Measurements from ENCODE around the gene NDUFS6. TPM values are rescaled to one million over a fixed set of nuclear protein-coding genes. Genes with fewer than 3 reads are reported as not detected.
"Not testable (repeated sequence)": the region's sequence is repeated elsewhere in the genome, so short reads cannot be mapped to it uniquely, and the experiment has no call there.

Gene NDUFS6
- total and polyA plus RNA-seq, 2 experiments from 2014 or later = 141 to 371 TPM

DNA sequence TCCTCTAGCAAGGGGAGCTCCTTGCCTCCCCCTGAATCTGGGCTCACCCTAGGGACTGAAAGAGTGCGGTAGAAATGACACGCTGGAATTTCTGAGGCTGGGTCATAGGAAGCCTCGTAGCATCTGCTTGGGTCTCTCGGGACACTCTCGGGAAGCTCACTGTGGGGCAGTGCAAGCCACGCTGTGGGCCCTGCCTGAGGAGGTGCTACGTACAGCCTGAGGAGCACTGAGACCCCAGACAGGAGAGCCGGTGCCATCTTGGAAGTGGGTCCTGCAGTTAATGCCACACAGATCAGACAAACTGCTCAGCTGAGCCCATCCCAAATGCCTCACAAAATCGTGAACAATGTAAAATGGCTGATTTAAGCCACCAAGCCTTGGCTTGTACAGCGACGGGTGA is 3.4 kb upstream of the NDUFS6 start:
- H3K9me3 ChIP-seq (ENCODE audit: low read depth) = no peaks in the 10 kb centered on the region
- TF ChIP-seq, protein P1, sequence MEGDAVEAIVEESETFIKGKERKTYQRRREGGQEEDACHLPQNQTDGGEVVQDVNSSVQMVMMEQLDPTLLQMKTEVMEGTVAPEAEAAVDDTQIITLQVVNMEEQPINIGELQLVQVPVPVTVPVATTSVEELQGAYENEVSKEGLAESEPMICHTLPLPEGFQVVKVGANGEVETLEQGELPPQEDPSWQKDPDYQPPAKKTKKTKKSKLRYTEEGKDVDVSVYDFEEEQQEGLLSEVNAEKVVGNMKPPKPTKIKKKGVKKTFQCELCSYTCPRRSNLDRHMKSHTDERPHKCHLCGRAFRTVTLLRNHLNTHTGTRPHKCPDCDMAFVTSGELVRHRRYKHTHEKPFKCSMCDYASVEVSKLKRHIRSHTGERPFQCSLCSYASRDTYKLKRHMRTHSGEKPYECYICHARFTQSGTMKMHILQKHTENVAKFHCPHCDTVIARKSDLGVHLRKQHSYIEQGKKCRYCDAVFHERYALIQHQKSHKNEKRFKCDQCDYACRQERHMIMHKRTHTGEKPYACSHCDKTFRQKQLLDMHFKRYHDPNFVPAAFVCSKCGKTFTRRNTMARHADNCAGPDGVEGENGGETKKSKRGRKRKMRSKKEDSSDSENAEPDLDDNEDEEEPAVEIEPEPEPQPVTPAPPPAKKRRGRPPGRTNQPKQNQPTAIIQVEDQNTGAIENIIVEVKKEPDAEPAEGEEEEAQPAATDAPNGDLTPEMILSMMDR (IDR thresholded peaks at IDR 0.05; ENCODE audit: low read depth, low read length) = no peak
- H3K27me3 ChIP-seq = no peaks in the 10 kb centered on the region
- no peak overlapping the region for H3K4me3 ChIP-seq
- H3K36me3 ChIP-seq = peaks cover 14% of the 10 kb centered on the region
- H3K27ac ChIP-seq = peak overlapping the region; percentile 8
- peaks cover 30% of the 10 kb centered on the region for H3K4me1 ChIP-seq (ENCODE audit: low read depth)
- DNase-seq (ENCODE audit: low read depth in 1 of 2, low spot score in 1 of 2) = no peak

DNA sequence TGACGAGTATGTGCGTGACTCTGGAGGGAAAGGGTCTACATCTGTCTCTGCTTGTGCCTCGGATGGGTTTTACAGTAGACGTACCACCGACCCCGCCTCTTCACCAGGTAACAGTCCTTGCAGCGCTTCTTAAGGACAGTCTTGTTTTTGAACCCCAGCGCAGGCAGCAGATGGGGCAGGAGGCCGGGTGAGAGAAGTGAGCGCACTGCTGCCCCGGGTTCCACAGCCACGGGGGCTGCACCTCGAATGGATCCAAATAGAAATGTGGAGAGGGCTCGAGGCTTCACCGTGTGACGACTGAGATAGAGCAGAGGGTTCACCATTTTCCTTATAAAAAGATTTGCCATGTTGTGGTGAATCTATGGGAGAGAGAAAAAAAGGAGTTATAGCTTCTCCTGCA is 2.6 kb upstream of the NDUFS6 start:
- H3K4me1 ChIP-seq (ENCODE audit: low read depth) = peaks cover 35% of the 10 kb centered on the region
- H3K4me3 ChIP-seq = peak overlapping the region; percentile 58
- H3K27me3 ChIP-seq; H3K9me3 ChIP-seq (ENCODE audit: low read depth); H3K27ac ChIP-seq; DNase-seq (ENCODE audit: low read depth in 1 of 2, low spot score in 1 of 2): not testable (repeated sequence)
- H3K36me3 ChIP-seq = peaks cover 21% of the 10 kb centered on the region

DNA sequence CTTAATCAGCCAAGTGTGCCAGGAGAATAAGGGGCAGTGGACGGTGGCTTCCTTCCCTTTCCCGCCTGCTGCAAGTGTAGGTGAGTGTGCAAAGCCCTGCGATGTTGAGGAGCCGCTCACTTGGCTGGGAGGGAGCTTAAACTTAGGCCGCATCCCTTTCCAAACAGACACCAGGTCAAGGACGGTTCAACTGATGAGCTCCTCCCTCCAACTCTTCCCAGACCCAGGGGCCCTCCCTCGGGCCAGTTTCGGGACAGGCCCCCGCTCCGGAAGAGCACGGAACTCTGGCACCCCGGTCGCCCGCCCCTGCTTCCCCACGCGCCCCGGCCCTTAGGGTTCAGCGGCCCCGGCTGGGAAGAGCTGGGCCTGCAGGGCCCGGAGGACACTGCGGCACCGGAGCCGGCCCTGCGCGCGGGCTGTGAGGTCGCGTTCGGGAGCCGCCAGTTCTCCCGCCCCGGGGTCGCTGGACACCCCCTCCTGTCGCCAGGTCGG is 2.1 kb upstream of the NDUFS6 start:
- peak overlapping the region; percentile 94 for H3K27ac ChIP-seq
- TF ChIP-seq, protein P1 (IDR thresholded peaks at IDR 0.05; ENCODE audit: low read depth, low read length) = no peak
- peak; percentile 23 to 42 for DNase-seq (ENCODE audit: low read depth in 1 of 2, low spot score in 1 of 2)
- peak overlapping the region; percentile 58 for H3K4me3 ChIP-seq
- H3K36me3 ChIP-seq = peaks cover 25% of the 10 kb centered on the region
- H3K4me1 ChIP-seq (ENCODE audit: low read depth) = peaks cover 38% of the 10 kb centered on the region
- no peaks in the 10 kb centered on the region for H3K9me3 ChIP-seq (ENCODE audit: low read depth)
- H3K27me3 ChIP-seq = no peaks in the 10 kb centered on the region

DNA sequence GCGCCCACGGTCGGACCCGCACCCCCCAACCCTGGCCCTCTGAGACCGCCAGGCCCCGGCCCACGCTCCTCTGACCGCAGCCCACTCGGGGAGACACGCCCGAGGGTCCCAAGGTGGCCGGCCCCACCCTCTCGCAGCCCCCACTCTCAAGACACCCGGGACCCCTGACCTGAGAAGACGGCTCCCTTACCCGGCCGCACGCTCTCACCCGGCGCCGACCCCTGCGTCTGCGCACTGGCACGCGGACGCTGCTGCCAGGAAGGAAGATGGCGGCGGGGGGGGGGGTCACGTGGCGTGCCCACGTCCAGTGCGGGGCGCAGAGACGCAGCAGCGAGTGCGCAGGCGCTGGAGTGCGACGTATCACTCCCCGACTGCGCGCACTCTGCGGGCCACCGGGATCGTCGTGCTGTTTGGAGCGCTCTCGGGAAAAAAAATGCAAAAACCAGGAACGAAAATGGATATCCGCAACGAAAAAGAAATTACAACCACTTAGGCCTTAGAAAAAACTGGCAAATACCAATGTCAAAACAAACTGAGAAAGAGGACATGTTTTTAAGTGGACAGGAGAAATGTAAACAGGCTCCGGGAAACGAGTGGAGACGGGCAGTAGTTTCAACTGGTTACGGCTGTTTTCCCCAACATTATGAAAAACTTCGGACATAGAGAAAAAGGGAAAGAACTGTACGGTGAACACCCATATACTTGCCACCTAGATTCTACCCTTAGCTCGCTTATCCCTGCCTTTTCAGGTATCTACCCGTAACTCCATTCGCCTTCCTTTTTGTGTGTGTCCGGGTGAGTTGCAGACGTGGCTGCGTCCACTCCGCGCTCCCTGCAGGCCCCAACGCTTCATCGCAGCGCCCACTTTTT is 1.4 kb upstream of the NDUFS6 start, which contains the start of gene MRPL36:
Gene MRPL36, minus strand, starts transcription at position 236 of the 870 bp plus-strand sequence. CDS start 902 bp downstream, outside the sequence.
- Histone ChIP-seq H3K27ac (peak within 1 kb of the TSS; percentile 94), H3K9me3 (ENCODE audit: low read depth) (no peaks in the 10 kb centered on the region), H3K4me1 (ENCODE audit: low read depth) (peaks cover 38% of the 10 kb centered on the region), H3K4me3 (peak within 1 kb of the TSS; percentile 58), H3K27me3 (no peaks in the 10 kb centered on the region), H3K36me3 (peaks cover 26% of the 10 kb centered on the region)
- TF ChIP-seq, protein P1 (IDR thresholded peaks at IDR 0.05; ENCODE audit: low read depth, low read length) = no peak
- peak; percentile 94 for DNase-seq (ENCODE audit: low read depth in 1 of 2, low spot score in 1 of 2)

DNA sequence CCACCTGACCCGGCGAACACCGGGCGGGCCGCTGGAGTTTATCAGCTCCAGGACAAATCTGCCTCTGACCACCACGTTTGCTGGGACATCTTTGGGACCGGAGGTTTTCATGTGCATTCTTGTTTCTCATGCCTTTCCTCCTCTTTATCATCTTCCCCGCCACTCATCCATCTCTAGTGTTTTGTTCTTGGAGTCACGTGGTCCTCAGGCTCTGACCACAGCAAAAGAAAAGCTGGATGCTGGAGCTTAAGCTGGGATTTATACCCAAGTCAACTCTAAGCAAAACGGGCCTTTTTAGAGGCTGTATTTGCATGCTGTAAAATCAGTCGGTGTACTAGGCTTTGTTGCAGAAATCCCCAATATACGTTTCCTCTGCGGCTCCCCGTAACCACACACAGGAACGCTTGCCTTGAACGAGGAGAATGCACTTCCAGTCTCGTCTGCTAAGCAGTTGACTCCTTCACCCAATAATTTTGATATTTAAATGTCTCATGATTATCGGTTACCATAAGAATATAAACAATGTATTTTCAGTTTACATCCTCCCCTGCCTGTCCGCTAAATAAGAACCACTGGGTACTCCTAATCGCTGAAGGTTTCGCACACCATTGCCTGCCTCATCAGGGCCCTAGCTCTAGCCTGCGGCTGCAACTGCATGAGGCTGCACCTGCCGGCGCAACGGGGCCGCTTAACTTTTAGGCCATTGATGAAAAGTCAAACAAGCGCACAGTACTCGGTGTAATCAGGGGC is 560 bp upstream of the NDUFS6 start:
- DNase-seq (ENCODE audit: low read depth in 1 of 2, low spot score in 1 of 2) = peak; percentile 20 to 24
- H3K27ac ChIP-seq = peak overlapping the region; percentile 94
- TF ChIP-seq, protein P1 (IDR thresholded peaks at IDR 0.05; ENCODE audit: low read depth, low read length) = no peak

More for the DNA sequence above, 560 bp upstream of the NDUFS6 start:
- Histone ChIP-seq H3K4me1 (ENCODE audit: low read depth) (peaks cover 38% of the 10 kb centered on the region), H3K4me3 (peak overlapping the region; percentile 56), H3K27me3 (no peaks in the 10 kb centered on the region), H3K36me3 (peaks cover 32% of the 10 kb centered on the region), H3K9me3 (ENCODE audit: low read depth) (no peaks in the 10 kb centered on the region)

Measured in cardiac muscle cell (in vitro differentiated cells and primary cell).